GM12874 (cell line): ENCODE data around the gene IL10.

ENCODE experiments used
- CTCF ChIP-seq: IDR thresholded peaks from 2 replicates; pipeline ENCODE4 v1.5.1; 2011; ENCODE audit warnings: low read depth, mild to moderate bottlenecking, control low read depth, low read length, moderate library complexity; ENCODE audit not compliant: insufficient read depth

IL10 gene

GRCh38 chr1:206805357-206805756, 33.1 kb upstream of the IL10 start:
- TF ChIP-seq CTCF = no peak

- TF ChIP-seq CTCF = no peak
Observed at GRCh38 chr1:206804156-206804737, 32.0 kb upstream of the IL10 start.

- TF ChIP-seq CTCF = no peak
Observed at GRCh38 chr1:206803221-206803730, 31.0 kb upstream of the IL10 start.

- TF ChIP-seq CTCF = no peak
Observed at GRCh38 chr1:206802401-206802800, 30.1 kb upstream of the IL10 start.

GRCh38 chr1:206801467-206801866, 29.2 kb upstream of the IL10 start:
- no peak for TF ChIP-seq CTCF

- TF ChIP-seq CTCF = no peak
Observed at GRCh38 chr1:206800891-206801290, 28.6 kb upstream of the IL10 start.

- TF ChIP-seq CTCF = no peak
Observed at GRCh38 chr1:206800411-206800810, 28.1 kb upstream of the IL10 start.
